NCI-H460 (cell line): ENCODE measurements around the gene GADL1. TPM values are rescaled to one million over a fixed set of nuclear protein-coding genes. Genes with fewer than 3 reads are reported as not detected.

ENCODE experiments used
- DNase-seq: peaks from one replicate; pipeline ENCODE4 v3.0.0-alpha.2; 2016; ENCODE audit warnings: low read depth; ENCODE audit errors: extremely low read depth
- total RNA-seq: library from RNA; depleted of rRNA; stranded (reverse); fragments of >200 nt; shearing (Covaris generic); gene quantifications from 2 replicates; pipeline ENCODE4 v1.2.3, GENCODE V29; 2014

The GADL1 gene
- total RNA-seq, 1 experiment from 2014 or later = not detected

- no peak for DNase-seq
These were observed 193.6 kb downstream of the GADL1 start for GRCh38 chr3:30700702-30701321.

DNA sequence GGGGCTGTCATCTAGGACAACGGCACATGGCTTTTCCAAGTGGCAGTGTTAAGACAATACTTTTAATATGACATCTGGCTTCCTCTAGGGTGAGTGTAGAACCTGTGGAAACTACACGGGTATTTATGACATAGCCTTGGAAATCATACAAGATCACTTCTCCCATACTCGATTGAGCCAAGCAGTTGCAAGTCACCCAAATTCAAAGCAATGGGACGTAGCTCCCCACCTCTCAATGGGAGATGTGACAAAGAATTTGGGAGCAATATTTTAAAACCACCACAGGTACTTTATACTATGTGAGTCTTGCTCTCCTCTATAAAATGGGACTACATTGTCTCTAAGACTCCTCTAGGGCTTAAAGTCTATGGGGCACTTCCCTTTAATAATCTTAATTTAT lies 194.5 kb downstream of the GADL1 start:
- DNase-seq = no peak

- no peak for DNase-seq
These were observed 195.9 kb downstream of the GADL1 start for GRCh38 chr3:30698549-30698948.

DNA sequence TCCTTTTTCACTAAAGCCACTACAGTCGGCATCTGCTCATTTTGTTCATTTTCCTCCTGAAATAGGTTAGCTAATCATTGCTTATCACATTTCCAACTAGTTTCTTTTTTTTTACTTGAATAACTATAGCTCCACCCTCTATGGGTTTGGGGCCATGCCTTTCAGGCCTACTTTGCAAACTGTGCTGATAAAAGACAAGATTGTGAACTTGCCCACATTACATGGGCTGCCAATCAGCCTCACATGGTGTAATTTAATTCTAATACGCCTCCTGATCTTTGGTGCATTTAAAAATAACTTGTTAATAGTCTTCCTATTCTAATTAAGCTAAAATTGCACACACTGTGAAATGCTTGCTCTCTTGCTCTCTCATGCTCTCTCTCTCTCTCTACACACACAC lies 197.6 kb downstream of the GADL1 start:
- no peak for DNase-seq

DNA sequence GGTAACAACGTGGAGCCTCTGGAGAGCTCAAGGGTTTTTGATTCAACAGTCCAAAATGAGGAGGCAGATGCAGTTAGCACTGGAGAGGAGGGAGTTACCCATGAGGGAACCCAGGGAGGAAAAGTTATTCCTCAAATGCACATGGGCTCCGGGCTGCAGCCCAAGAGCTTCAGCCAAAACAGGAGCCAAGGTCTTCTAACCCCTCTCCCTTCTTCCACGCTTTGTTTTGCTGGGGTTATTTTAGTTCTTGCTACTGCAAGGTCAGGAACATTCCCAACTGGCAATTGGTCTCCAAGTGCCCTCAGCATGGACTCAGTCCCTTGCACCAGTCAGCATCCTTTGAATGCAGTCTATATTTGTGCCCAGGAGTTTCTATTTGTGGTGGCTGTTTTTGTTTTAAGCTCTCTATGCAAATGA lies 198.1 kb downstream of the GADL1 start:
- no peak for DNase-seq

GRCh38 chr3:30695302-30696061 lies 199.0 kb downstream of the GADL1 start:
- no peak for DNase-seq

DNA sequence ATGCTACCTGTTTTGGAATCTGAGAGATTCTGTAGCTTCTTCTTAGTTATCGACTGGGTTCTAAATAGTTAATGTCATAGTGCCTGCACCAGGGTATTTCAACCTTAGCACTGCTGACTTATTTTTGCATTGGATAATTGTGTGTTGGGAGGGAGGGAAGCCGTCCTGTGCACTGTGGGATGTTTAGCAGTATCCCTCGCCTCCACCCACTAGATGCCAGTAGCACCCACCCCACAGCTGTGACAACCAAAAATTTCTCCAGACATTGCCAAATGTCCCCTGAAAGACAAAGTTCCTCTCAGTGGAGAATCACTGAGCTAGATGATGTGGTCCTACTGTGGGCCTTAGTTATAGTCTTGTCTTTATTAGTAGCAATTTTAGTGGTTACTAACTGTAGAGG lies 199.8 kb downstream of the GADL1 start:
- DNase-seq = no peak

- no peak for DNase-seq
These were observed 200.3 kb downstream of the GADL1 start for GRCh38 chr3:30694148-30694547.

DNA sequence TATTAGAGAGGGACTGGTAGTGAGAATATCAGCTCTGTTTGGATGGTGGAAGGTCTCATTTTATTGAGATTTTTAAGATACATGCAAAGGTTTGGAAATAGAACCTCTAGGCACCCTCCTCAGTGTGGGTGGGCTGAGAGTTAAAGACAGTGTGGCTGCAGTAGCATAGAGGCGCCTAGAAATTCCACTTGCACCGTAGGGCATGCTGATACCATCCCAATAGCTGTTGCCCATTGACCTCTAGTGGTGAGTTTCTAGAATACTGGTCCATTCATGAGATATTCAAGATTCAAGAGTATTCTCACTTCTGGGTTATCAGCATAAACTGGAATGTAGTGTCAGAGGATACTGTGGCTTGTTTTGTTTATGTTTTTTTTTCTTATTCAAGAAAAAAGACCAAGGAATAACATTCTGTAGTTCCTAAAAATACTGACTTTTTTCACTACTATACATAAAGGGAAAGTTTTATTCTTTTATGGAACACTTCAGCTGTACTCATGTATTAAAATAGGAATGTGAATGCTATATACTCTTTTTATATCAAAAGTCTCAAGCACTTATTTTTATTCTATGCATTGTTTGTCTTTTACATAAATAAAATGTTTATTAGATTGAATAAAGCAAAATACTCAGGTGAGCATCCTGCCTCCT lies 200.9 kb downstream of the GADL1 start:
- DNase-seq = peak; percentile 65

- DNase-seq = no peak
These were observed 201.8 kb downstream of the GADL1 start for GRCh38 chr3:30692498-30693130.

DNA sequence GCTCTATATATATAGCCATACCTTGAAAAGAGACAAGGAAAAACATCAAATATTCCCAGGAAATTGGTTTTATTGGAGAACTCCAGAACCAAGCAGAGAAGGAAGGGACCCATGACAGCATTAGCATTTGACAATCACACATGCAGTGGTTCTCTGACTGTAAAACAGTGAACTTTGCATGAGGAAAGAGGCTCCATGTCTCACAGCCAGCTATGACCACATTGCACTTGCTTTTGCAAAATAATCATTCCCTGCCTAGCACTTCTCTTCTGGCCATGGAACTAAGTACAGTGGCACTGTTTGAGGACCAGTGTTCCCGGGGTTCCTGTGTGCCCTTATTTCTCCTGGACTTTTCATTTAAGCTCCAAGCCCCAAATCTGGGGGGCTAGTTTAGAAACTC lies 202.5 kb downstream of the GADL1 start:
- DNase-seq = no peak

DNA sequence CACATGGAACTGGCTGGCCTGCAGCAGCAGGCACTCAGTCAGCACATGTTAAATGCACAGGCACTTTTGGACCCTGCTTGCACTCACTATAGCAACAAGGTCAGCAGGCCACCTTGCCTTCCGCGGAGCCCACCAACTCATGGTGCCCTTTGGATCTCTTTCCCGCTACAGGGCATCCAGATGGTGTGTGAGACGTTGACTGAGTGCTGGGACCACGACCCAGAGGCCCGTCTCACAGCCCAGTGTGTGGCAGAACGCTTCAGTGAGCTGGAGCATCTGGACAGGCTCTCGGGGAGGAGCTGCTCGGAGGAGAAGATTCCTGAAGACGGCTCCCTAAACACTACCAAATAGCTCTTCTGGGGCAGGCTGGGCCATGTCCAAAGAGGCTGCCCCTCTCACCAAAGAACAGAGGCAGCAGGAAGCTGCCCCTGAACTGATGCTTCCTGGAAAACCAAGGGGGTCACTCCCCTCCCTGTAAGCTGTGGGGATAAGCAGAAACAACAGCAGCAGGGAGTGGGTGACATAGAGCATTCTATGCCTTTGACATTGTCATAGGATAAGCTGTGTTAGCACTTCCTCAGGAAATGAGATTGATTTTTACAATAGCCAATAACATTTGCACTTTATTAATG lies 203.1 kb downstream of the GADL1 start:
- DNase-seq = no peak

- DNase-seq = no peak
These were observed 204.3 kb downstream of the GADL1 start for GRCh38 chr3:30690199-30690598.

DNA sequence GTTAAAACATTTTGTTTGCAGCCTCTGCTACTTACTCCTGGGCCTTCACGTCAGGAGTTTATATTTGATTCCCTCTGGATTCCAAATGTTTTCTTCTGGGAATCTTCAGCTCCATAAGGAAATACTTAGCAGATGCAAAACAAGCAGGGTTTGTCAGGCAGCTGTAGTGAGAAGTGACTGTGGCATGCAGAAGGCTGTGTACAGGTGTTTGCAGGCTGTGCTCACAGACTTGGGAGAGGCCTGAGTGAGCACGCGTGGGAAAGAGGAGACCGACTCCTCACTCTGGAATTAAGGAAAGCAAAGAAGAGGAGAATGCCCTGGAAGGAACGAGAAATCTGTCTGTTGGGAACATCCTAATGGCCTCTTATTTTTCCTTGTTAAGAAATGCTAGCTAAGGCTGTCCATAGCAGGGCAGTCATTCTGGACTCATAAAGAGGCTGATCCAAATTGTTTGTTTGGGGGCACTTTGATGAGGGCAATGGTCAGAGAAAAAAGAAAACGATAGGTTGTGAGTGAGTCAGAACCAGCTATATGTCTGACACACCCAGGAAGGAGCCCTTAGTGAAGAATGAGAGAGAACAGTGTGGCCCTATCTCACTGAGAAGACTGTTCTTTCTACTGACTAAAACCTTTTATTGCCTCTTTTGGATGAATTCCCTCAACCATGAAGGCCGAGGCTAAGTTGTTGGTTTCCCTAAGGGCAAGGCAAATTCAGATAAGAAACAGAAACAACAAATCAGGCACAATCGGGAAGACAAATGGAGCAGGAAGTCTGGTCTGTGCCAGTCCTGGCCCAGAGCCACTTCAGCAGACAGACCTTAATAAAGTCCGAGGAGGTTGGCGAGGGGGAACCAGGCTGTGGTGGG lies 205.5 kb downstream of the GADL1 start:
- peak; percentile 7 for DNase-seq

- DNase-seq = no peak
These were observed 206.4 kb downstream of the GADL1 start for GRCh38 chr3:30687930-30688570.

- no peak for DNase-seq
These were observed 207.7 kb downstream of the GADL1 start for GRCh38 chr3:30686799-30687198.

- no peak for DNase-seq
These were observed 208.3 kb downstream of the GADL1 start for GRCh38 chr3:30686176-30686575.

DNA sequence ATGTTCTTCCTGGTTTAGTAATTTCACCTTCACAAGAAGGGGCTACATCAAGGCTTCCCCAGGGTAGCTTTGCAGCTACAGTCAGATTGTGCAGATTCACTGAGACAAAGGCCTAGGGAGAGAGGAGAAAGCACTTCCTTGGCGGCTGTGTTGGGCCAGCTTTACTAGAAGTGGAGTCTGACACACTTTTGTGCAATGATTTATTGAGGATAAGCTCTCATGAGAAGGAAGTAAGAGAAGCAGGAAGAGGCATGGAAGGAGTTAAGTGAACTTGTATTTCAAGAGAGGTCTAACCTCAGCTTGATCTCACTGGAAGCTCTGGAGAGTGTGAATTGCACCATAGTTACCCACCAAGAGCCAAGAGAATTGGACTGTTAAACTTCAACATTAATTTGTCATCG lies 209.2 kb downstream of the GADL1 start:
- DNase-seq = no peak

- no peak for DNase-seq
These were observed 210.1 kb downstream of the GADL1 start for GRCh38 chr3:30684356-30684755.

- no peak for DNase-seq
These were observed 210.7 kb downstream of the GADL1 start for GRCh38 chr3:30683769-30684168.
